NOMO-1 treated with dmso at 0.1 percent for 144 hours (cell line): Measurements from ENCODE around the gene TMEM204.

Source experiments
- DNase-seq: peaks from one replicate; lab custom pipeline; 2025; ENCODE audit not compliant: unreplicated experiment; lab: John Stamatoyannopoulos, UW

TMEM204 gene

DNA sequence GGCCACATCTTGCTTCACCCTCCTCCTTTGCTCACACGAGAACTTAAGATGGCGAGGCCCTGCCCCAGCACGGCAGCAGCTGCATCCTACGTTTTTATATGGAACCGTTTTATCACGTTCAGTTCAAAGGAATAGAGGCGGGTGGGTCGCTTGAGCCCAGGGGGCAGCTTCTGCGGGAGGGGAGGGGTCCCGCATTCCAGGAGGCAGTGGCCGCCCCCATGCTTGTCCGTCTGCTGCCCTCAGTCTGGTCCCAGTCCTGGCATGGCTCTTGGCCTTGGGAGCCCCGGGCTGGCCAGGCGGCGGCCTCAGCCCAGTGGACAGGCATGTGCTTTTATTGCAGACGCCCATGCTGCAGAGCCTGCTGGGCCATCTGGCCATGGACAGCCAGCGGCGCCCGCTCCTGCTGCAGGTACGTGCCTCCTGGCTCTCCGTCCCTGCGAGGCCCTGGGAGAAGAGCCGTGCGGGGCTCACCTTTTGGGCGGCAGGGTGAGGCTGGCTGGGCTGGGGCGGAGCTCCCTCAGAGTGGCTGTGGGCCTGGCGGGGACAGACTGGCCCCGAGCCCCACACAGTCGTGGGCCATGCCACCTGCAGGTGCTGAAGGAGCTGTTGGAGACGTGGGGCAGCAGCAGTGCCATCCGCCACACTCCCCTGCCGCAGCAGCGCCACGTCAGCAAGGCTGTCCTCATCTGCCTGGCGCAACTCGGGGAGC, 33.6 kb upstream of the TMEM204 start:
- no peak for DNase-seq

DNA sequence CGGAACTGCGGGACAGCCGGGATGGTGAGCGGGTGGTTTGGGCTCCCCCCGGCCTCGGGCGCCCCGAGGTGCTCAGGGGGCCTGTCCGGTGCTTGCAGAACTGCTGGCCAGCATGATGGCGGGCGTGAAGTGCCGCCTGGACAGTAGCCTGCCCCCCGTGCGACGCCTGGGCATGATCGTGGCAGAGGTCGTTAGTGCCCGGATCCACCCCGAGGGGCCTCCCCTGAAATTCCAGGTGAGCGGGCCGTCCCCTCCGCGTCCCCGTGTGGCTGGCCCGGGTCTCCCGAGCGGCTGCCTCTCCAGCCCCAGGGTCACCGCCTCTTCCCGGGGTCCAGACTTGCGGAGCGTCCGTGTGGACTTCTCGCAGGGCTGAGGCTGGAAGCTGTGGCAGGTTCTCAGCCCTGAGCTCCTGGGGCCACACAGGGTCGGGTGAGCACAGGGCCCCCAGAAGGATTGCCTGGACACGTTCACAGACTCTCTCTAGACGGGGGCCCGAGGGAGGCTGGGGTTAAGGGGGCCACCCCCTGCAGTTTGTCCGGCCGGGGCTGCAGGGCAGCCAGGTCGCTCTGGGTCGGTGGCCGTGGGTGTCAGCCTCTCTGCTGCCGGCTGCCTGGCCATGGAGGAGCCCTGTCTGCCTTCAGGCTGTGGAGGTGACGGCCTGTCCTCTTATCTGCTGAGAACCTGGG, 32.9 kb upstream of the TMEM204 start:
- no peak for DNase-seq

DNA sequence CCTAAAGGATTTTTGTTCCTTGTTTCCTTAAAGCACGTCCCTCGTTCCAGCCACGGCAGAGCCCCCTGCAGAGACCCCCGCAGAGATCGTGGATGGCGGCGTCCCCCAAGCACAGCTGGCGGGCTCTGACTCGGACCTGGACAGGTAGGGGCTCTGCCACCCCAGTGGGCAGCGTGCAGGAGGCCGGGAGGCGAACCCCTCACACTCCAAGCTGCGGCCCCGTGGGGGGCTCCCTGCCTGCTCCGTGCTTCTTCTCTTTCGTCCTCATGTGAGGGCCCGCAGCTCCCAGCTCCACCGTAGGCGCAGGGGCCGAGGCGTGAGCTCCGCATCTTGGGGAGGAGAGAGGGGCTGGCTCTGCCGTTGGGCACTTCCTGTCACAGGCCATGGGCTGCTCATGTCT, 31.8 kb upstream of the TMEM204 start:
- no peak for DNase-seq

DNA sequence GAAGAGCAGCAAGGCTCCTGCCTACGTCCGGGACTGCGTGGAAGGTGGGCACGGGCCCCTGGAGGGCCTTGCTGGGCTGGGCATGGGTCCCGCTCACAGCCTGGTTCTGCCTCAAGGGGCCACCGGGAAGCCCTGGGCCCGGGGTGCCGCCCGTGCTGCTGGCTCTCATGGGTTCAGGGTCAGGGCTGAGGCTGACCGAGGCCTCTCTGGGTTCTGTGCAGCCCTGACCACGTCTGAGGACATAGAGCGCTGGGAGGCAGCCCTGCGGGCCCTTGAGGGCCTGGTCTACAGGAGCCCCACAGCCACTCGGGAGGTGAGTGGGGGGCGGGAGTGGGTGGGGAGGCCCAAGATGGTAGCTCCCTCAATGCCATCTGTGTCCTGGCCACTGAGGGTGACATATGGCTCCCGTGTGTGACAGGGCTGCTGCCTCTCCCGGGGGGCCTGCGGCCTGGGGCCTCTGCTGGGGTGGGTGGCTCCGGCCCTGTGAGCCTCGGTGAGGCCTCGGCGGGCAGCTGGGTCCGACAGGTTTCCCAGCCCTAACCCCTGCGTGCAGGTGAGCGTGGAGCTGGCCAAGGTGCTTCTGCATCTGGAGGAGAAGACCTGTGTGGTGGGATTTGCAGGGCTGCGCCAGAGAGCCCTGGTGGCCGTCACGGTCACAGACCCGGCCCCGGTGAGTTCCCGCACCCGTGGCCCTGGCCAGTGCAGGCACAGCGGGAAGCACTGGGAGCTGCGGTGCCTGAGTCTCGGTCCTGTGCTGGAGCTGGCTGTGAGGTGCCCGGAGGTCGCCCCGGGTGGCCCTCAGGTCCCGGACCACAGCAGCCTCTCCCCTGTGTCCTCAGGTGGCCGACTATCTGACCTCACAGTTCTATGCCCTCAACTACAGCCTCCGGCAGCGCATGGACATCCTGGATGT, 31.1 kb upstream of the TMEM204 start:
- DNase-seq = no peak

DNA sequence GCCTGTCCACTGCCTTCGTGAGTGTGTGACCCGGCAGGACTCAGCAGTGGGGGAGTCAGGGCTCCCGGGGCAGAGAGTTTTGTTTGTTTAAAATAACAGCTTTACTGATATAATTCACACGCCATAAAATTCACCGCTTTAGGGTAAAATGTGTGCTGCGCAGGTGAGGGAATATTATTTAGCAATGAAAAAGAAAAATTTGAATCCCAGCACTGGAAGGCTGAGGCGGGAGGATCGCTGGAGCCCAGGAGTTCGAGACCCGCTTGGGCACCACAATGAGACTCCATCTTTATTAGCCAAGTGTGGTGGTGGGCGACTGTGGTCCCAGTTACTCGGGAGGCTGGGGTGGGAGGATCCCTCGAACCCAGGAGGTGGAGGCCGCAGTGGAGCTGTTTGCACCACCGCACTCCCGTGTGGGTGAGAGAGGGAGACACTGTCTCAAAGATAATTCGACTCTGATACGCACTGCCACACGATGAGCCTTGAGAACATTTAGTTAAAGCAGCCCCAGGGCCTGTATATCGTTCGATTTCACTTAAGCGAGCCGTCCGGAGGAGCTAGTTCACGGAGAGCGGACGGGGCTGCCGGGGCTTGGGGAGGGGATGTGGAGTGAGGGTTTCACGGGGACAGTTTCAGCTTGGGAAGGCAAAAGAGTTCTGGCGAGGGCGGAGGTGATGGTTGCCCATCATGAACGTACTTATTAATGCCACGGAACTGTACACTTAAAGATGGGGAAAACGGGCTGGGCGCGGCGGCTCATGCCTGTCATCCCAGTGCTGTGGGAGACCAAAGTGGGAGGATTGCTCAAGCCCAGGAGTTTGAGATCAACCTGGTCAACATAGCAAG, 30.1 kb upstream of the TMEM204 start:
- DNase-seq = no peak

DNA sequence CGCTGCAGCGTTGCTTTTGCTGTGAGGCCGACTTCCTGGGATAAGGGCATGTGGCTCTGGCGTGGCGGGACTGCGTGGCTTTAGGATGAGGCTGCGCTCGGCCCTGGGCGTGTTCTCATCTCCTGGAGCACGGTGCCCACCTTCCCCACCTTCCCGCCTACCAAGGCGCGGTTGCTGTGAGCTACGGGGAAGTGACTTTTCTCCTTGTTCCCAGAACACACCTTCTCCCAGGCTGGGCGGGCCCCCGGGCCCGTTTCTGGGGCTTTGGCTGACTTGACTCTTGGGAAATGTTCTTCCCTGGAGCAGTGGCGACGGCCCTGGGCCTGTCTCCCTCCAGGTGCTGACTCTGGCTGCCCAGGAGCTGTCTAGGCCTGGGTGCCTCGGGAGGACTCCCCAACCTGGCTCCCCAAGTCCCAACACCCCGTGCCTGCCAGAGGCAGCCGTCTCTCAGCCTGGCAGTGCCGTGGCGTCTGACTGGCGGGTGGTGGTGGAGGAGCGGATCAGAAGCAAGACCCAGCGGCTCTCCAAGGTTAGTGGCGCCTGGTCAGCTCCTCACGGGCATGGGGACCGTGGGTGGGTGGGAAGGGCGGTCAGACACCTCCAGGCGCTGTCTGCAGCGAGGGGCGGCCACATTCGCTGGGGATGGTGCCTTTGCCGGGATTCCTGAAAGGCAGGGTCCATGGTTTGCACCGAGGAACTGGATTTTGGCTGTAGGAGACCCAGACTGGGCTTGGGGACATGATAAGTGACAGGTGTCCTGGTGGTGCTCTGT, 28.2 kb upstream of the TMEM204 start:
- no peak for DNase-seq

DNA sequence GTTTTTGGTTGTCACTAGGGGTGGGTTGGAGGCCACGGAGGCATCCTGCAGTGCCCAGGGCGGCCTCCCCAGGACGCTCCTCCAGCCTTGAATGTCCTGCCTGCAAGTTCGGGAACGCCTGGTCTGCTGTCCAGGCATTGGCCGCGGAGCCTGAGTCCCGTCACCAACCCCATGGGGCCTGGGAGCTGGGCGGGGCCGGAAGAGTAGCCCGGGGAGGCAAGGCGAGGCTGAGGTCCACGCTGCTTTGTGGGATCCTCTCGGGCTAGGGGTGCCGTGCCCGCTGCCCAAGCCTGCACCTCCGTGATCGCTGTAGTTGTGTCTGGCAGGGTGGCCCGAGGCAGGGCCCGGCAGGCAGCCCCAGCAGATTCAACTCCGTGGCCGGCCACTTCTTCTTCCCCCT, 27.6 kb upstream of the TMEM204 start:
- DNase-seq = no peak

DNA sequence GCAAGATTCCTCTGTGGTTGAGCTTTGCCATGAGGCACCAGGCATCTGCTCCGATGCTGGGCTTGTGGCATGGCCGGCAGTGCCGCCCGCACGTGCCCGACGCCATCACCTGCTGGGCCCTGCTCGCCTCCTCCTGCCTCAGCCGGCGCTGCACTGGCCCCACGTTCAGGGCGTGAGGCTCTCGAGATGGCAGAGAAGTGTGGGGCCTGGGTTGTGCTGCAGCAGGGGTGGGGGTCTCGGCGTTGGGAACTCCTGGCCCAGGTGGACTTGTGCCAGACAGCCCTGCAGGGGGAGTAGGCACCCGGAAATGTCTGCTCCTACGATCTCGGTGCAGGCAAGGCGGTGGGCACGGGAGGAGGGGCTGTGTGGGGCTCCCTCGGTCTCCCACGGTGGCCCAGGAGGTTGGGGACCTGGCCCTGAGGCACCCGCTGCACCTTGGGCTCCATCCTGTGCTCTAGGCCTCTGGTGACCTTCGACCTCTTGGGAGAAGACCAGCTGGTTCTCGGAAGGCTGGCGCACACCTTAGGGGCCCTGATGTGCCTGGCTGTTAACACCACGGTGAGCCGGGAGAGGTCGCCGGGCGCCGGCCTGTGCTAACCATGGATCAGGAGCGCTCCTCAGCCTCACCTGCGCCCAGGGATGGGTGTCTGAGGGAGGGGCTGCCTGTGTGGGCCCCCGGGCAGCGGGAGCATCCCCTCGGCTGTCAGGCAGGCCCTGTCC, 26.8 kb upstream of the TMEM204 start:
- no peak for DNase-seq

DNA sequence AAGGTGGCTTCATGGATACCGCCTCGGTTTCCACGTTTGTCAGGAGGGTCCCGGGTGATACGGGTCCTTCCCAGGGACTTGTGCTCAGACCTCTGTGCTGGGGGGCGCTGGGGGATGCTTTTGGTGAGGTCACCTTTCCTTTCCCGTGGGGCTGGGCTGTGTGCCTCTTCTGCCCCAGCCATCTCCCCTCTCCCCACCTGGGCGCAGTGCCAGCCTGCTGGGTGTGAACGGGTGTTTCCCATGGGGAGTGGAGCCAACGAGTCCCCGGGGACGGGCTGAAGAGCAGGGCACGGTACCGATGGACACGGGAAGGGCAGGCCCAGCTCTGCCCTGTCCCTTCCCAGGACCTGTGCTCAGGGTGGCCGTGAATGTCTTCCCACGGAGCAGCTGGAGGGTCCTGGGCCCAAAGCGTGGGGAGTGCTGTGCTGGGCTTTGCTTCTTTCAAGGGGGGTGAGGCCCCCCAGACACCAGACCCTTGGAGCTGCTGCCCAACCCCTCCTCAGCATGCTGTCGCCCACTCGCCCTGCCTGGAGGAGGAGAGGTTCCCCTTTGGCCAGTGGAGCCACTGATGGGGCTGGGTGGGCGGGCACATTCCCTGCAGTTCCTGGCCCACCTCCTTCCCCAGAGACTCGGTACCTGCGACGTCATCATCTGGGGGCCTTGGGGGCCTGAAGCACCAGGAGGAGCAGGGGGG, 24.8 kb upstream of the TMEM204 start:
- DNase-seq = no peak

DNA sequence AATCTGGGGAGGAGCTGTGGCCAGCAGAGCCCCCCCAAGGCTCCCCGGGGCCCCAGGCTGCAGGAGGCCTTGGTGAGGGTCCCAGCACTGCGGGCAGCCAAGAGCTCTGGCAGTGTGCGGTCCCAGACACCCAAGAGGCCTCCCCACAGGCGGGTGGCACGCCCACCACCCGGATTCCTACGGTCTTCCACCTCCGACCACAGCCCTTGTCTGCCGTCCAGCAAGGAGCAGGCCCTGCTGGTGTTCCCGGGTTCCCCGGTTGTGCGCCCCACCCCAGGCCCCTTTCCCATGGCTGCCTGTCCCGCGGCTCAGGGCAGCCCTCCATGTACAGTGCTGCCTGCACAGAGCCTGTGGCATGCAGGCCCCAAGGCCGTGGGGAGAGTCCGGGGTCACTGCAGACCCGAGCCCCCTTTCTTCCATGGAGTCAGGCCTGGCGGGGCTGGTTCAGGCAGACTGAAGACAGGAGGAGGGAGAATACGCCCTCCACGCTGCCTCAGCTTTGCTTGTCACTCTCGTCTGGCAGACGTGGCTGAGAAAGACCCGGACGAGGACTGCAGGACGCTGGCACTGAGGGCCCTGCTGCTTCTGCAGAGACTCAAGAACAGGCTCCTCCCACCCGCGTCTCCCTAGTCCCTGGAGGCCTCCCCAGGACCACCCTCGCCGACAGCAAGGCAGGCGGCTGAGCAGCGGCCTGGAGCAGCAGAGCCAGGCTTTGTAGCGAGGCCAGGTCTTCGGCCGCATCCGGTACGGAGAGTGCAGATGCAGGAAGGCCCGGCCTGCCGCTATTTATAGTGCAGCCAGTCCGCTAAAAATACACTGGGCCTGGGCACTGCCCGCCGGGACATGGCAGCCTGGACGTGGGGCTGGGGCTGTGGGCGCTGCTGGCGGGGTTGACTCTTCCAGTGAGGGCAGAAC, 23.9 kb upstream of the TMEM204 start:
- DNase-seq = no peak

DNA sequence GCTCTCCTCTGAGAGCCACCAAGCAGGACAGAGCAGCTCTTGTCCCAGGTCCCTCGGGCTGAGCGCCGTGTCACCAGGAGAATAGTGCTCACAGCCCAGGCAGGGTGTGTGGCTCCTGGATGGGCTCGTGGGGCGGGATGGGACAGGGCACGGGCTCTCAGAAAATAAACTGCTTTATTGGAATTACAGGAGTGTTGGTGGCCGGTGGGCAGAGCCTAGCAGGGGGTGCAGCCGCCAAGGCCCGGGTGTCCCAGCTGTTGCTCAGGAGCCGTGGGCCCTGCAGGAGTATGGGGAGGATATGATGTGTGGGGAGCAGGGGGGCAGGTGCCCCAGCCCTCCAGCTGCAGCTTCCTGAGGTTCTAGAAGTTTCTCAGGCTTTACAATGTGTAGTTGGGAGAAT, 23.2 kb upstream of the TMEM204 start:
- DNase-seq = no peak

DNA sequence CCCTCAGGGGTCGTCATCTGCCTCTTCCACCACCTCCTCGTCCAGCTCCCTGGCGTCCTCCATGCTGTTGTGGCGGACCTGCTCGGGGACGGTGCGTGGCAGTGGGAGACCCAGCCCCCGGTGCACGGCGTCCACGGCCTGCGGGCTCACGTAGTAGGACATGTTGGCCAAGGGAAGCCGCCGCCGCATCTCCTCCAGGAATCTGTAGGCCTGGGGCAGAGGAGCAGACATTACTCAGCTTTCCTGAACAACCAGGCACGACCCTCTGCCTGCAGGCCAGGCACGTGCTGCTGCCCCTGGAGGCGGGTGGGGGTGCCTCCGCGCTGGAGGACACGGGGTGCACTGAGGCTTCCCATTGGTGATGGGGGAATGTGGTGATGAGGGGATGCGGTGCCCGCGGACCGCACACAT, 22.5 kb upstream of the TMEM204 start:
- DNase-seq = no peak

DNA sequence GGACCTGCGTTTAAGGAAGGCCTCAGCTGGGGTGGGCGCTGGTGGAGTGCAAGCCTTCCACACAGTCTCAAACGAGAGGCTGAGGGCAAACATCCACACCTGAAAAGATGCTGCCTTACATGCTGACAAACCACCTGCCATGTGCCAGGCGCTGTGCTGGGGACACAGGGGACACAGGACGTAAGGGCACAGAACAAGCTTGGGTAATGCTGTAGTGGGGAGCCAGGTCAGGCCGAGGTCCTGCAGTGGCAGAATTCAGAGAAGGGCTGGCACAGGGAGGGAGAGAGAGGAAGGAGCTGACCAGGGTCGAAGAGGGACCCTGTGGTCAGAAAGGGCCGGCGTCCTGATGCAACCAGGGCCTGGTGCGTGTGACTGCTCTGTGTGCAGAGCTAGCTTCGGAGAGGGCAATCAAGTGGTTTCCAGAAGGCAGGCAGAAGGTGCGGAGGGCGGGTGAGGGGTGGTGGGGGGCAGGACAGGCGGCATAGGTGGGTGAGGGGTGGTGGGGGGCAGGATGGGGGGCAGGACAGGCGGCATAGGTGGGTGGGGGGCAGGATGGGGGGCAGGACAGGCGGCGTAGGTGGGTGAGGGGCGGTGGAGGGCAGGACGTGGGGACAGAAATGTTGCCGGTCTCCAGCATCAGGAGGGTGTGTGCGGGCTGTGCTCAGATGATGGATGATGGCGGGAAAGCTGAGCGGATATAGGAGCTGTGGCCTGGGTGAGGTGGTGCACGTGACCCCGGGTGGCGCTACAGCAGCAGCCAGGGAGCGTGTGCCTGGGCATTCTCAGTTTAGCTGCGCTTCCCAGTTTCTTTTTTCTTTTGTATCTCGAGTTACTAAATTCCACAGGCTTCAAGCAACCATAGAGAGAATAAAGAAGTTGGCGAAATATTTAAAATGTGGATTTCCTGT, 21.6 kb upstream of the TMEM204 start:
- DNase-seq = no peak

DNA sequence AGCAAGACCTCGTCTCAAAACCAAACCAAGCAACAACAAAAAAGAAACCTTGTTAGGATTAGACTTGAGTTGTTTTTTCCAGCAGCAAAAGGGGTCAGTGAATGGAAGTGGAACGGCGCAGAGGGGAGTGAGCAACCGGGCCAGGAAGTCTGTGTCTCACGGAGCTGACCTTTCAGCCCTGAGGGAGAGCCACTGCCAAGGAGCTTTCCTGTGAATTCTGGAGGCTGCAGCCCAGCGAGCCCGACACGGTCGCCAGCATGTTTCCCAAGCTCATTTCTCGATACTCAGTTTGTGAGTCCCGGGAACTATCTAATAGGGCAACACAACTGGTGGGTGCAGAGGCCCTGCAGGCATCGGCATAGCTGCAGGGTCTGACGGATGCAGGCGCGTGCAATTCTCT, 20.7 kb upstream of the TMEM204 start:
- DNase-seq = no peak

DNA sequence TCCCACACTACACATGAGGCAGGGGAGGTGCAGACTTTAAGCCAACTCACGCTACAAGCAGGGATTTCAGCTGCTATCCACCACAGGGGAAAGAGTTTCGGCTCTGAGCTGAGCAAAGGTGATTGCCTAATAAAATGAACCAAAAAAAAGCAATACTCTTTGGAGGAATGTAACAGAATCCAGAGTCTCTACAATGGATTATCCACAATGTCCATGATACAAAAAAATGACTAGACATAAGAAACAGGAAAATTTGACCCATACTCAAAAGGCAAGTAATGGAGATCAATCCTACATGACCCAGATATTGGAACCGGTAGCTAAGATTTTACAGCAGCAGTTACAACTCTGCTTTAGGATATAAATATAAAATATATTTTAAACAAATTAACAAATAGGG, 19.0 kb upstream of the TMEM204 start:
- DNase-seq = no peak

DNA sequence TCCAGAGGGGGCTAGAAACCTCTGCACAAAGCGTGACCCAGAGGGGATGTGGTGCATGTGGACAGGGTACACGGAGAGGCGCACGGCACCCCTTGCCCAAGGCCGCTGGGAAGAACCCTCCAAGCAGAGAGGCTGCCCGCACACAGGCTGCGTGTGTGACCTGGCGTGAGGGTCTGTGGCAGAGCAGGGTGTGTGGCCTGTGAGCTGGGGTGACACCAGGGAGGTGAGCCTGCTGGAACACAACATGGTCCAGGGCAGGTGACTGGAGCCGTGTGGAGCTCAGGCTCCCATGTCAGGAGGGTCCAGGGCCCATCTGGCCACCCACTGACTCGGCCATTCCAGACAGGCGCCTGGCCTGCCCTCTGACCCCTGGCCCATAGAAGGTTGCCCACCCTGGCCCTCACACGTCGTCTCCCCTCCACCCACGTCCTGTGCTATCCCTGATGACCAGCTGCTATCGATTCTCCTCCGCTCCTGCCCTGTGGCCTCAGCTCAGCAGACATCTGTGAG, 14.8 kb upstream of the TMEM204 start:
- DNase-seq = no peak

DNA sequence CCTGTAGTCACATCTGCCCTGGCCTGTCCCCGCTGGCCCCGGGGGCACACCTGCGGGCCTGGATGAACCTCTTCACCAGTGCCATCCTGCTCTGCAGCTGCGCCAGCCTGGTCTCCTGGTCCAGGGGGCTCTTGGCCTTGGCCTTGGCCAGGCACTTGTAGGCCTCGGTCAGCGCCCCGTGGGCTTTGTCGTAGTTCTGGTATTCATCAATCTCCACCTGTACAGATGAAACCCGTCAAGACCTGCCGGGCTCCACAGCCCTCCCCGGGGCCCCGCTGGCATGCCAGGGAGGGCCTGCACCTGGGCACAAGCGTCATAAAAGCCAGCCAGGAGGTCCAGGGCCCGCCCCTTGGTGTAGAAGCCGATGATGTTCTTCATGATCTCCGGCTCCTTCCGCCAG, 13.6 kb upstream of the TMEM204 start:
- no peak for DNase-seq
